ENCODE results near the gene LRIT2. TPM values are rescaled to one million over a fixed set of nuclear protein-coding genes. Genes with fewer than 3 reads are reported as not detected.

LRIT2 gene
- total RNA-seq, 1 experiment from 2014 or later, result not detected

GRCh38 chr10:84194424-84195043 lies 30.8 kb downstream of the LRIT2 start, which contains the start of gene CDHR1:
CDHR1 (plus strand) TSS chr10:84194537; CDS start chr10:84194761, 224 bp downstream.
- Histone ChIP-seq H3K4me2 (ENCODE audit: low read length) (no peak within 1 kb of the TSS), H3F3A (ENCODE audit: low read length, unreplicated experiment) (no peaks in the 10 kb centered on the region), H3K9me2 (replicated peaks; ENCODE audit: low read length) (no peaks in the 10 kb centered on the region), H3K9me3 (ENCODE audit: low read length) (no peaks in the 10 kb centered on the region), H3K9ac (ENCODE audit: low read length) (no peak within 1 kb of the TSS), H2AFZ (ENCODE audit: low read length) (no peak within 1 kb of the TSS), H3K27me3 (ENCODE audit: low read length) (peaks cover 81% of the 10 kb centered on the region), H3K4me1 (ENCODE audit: insufficient read depth, low read length) (no peaks in the 10 kb centered on the region), H3K27ac (ENCODE audit: low read length) (no peak within 1 kb of the TSS), H4K20me1 (ENCODE audit: low read length) (no peaks in the 10 kb centered on the region), H3K4me3 (ENCODE audit: low read length) (no peak within 1 kb of the TSS), H3K36me3 (ENCODE audit: low read depth, low read length) (no peaks in the 10 kb centered on the region), H3K79me2 (ENCODE audit: low read length) (no peaks in the 10 kb centered on the region)
- POLR2A ChIA-PET (ENCODE audit: unreplicated experiment), result no interaction called here
- no peak for ATAC-seq
- no peak for DNase-seq
- TF ChIP-seq CTCF (conservative IDR thresholded peaks at IDR 0.05; ENCODE audit: low read depth, low read length) (no peak), EZH2phosphoT487 (IDR thresholded peaks at IDR 0.05; ENCODE audit: borderline replicate concordance, low read length) (no peak), EZH2 (IDR thresholded peaks at IDR 0.05; ENCODE audit: low read length, unreplicated experiment) (no peak)
- CTCF ChIA-PET, result no interaction called here
- intact Hi-C loops (cut with micrococcal nuclease), result no loop called here
- BruUV-seq (replicated peaks), result no TSS peak

- no peaks in the 10 kb centered on the region for H3K4me1 ChIP-seq (ENCODE audit: insufficient read depth, low read length)
- H3K79me2 ChIP-seq (ENCODE audit: low read length), result no peaks in the 10 kb centered on the region
- no peaks in the 10 kb centered on the region for H3F3A ChIP-seq (ENCODE audit: low read length, unreplicated experiment)
- intact Hi-C loops (cut with micrococcal nuclease), result no loop called here
- DNase-seq (no peak), ATAC-seq (no peak)
- no peaks in the 10 kb centered on the region for H3K36me3 ChIP-seq (ENCODE audit: low read depth, low read length)
- CTCF ChIA-PET, result no interaction called here
- H3K9me2 ChIP-seq (replicated peaks; ENCODE audit: low read length), result no peaks in the 10 kb centered on the region
- H4K20me1 ChIP-seq (ENCODE audit: low read length), result no peaks in the 10 kb centered on the region
- no peak for TF ChIP-seq CTCF (conservative IDR thresholded peaks at IDR 0.05; ENCODE audit: low read depth, low read length)
- TF ChIP-seq EZH2phosphoT487 (IDR thresholded peaks at IDR 0.05; ENCODE audit: borderline replicate concordance, low read length), result no peak
- TF ChIP-seq EZH2 (IDR thresholded peaks at IDR 0.05; ENCODE audit: low read length, unreplicated experiment), result no peak
- H3K4me3 ChIP-seq (ENCODE audit: low read length), result no peak overlapping the region
- H2AFZ ChIP-seq (ENCODE audit: low read length), result no peak overlapping the region
- H3K4me2 ChIP-seq (ENCODE audit: low read length), result no peak overlapping the region
- peaks cover 75% of the 10 kb centered on the region for H3K27me3 ChIP-seq (ENCODE audit: low read length)
- no peak overlapping the region for H3K9ac ChIP-seq (ENCODE audit: low read length)
- no peak overlapping the region for H3K27ac ChIP-seq (ENCODE audit: low read length)
- BruUV-seq (replicated peaks), result no TSS peak
- POLR2A ChIA-PET (ENCODE audit: unreplicated experiment), result no interaction called here
- H3K9me3 ChIP-seq (ENCODE audit: low read length), result no peaks in the 10 kb centered on the region
These were observed 31.4 kb downstream of the LRIT2 start for GRCh38 chr10:84193846-84194423.

GRCh38 chr10:84193327-84193726 lies 32.0 kb downstream of the LRIT2 start:
- Histone ChIP-seq H3K9ac (ENCODE audit: low read length) (no peak overlapping the region), H3K79me2 (ENCODE audit: low read length) (no peaks in the 10 kb centered on the region), H3K9me2 (replicated peaks; ENCODE audit: low read length) (no peaks in the 10 kb centered on the region), H4K20me1 (ENCODE audit: low read length) (no peaks in the 10 kb centered on the region), H3K4me2 (ENCODE audit: low read length) (no peak overlapping the region), H3K9me3 (ENCODE audit: low read length) (no peaks in the 10 kb centered on the region), H2AFZ (ENCODE audit: low read length) (no peak overlapping the region), H3K36me3 (ENCODE audit: low read depth, low read length) (no peaks in the 10 kb centered on the region), H3K27me3 (ENCODE audit: low read length) (peaks cover 69% of the 10 kb centered on the region), H3K27ac (ENCODE audit: low read length) (no peak overlapping the region), H3F3A (ENCODE audit: low read length, unreplicated experiment) (no peaks in the 10 kb centered on the region), H3K4me3 (ENCODE audit: low read length) (no peak overlapping the region), H3K4me1 (ENCODE audit: insufficient read depth, low read length) (no peaks in the 10 kb centered on the region)
- TF ChIP-seq EZH2phosphoT487 (IDR thresholded peaks at IDR 0.05; ENCODE audit: borderline replicate concordance, low read length), result no peak
- TF ChIP-seq CTCF (conservative IDR thresholded peaks at IDR 0.05; ENCODE audit: low read depth, low read length), result no peak
- no peak for TF ChIP-seq EZH2 (IDR thresholded peaks at IDR 0.05; ENCODE audit: low read length, unreplicated experiment)
- DNase-seq (no peak), ATAC-seq (no peak)
- CTCF ChIA-PET, result no interaction called here
- POLR2A ChIA-PET (ENCODE audit: unreplicated experiment), result no interaction called here
- no TSS peak for BruUV-seq (replicated peaks)
- intact Hi-C loops (cut with micrococcal nuclease), result no loop called here

Measured in PC-3 (cell line).